Neuron (in vitro differentiated cells): Measurements from ENCODE around the gene SCAMP4.

ENCODE experiments used
- H2AFZ ChIP-seq: one replicate; pipeline ENCODE4 v1.6.1; 2013; ENCODE audit warnings: low read depth, mild to moderate bottlenecking, inconsistent platforms, low read length, moderate library complexity
- H3K27me3 ChIP-seq: one replicate; pipeline ENCODE4 v1.6.1; 2013; ENCODE audit warnings: low read length; ENCODE audit not compliant: insufficient read depth
- H3K36me3 ChIP-seq: one replicate; pipeline ENCODE4 v1.6.1; 2013; ENCODE audit warnings: low read length; ENCODE audit not compliant: insufficient read depth
- H3K4me1 ChIP-seq: one replicate; pipeline ENCODE4 v1.6.1; 2013; ENCODE audit warnings: low read length; ENCODE audit not compliant: insufficient read depth
- H3K4me3 ChIP-seq: 2 replicates; pipeline ENCODE4 v1.5.1; 2013; ENCODE audit warnings: mild to moderate bottlenecking, low read length, moderate library complexity
- H3K9me3 ChIP-seq: one replicate; pipeline ENCODE4 v1.6.1; 2013; ENCODE audit warnings: low read length

The SCAMP4 gene

DNA sequence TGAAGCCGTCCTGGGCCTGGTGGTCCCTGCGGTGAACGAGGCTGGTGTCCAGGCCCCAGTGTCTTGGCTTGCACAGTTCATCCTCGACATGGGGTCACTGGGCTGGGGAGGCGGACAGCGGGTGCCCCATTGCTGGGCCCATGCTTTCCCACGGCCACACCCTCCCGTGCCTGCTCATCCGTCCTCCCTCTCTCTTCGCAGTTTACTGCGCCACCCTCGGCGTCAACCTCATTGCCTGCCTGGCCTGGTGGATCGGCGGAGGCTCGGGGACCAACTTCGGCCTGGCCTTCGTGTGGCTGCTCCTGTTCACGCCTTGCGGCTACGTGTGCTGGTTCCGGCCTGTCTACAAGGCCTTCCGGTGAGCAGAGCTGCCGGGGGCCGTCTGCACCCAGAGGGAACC, 12.7 kb downstream of the SCAMP4 start:
- Histone ChIP-seq H3K4me3 (no peak overlapping the region), H3K27me3 (no peaks in the 10 kb centered on the region), H3K36me3 (peaks cover 62% of the 10 kb centered on the region), H3K9me3 (peaks cover 5% of the 10 kb centered on the region), H2AFZ (no peak overlapping the region), H3K4me1 (peaks cover 2% of the 10 kb centered on the region)

DNA sequence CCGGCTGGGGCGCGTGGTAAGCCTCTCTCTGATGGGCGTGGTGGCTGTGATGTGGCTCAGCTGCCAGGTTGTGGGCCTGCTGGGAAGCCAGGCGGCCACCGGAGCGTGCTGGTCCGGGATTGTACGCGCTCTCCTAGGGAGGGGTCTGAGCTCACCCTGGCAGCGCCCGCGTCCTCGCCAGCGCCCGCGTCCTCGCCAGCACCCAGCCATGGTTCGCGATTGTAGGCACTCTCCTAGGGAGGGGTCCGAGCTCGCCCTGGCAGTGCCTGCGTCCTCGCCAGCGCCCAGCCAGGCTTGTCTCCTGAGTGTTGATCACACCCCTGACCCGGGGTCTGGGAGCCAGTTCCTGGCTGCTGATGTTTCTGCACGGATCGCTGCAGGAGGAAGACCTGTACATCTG, 13.8 kb downstream of the SCAMP4 start:
- no peaks in the 10 kb centered on the region for H3K9me3 ChIP-seq
- H3K4me1 ChIP-seq, result peaks cover 2% of the 10 kb centered on the region
- H3K36me3 ChIP-seq, result peaks cover 59% of the 10 kb centered on the region
- no peak overlapping the region for H2AFZ ChIP-seq
- no peak overlapping the region for H3K4me3 ChIP-seq
- H3K27me3 ChIP-seq, result no peaks in the 10 kb centered on the region

DNA sequence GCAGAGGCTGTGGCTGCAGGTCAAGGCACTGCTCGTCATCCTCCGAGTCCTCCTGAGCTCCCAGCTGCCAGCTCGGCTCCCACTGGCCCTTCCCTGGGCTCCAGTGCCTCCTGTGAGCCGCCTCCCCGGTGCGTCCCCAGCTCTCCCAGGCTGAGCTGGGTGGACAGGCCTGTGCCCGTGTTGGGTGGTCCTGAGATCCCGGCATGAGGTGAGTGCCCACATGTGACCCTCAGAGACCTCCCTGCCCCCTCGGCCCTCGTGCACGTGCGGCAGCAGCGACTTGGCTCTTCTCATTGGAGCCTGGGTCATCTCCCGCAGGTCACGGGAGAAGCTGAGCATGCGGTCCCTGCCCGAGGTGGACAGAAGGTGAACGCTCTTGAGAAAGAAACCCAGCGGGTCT, 15.4 kb downstream of the SCAMP4 start:
- Histone ChIP-seq H2AFZ (no peak overlapping the region), H3K4me3 (no peak overlapping the region), H3K9me3 (no peaks in the 10 kb centered on the region), H3K4me1 (peaks cover 2% of the 10 kb centered on the region), H3K27me3 (no peaks in the 10 kb centered on the region), H3K36me3 (peaks cover 62% of the 10 kb centered on the region)

DNA sequence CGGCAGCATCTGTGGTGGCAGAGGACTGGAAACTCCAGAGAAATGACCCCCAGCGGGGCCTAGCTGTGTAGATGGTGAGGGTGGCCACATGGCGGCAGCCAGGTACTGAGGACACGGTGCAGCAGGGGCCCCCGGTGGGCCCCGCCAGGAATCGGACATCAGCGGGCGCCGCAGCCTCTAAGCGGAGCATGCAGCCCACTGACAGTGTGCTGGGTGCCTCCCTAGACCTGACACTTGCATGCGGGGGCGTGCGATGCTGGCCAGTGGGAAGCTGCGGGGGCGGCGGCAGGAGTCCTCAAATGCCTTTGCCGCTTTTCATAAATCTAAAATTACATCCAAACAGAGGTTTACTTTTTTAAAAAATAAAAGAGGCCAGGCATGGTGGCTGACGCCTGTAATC, 16.1 kb downstream of the SCAMP4 start:
- Histone ChIP-seq H3K4me1 (peaks cover under 1% of the 10 kb centered on the region), H3K36me3 (peaks cover 62% of the 10 kb centered on the region), H3K27me3 (no peaks in the 10 kb centered on the region), H3K9me3 (no peaks in the 10 kb centered on the region), H3K4me3 (no peak overlapping the region), H2AFZ (no peak overlapping the region)

DNA sequence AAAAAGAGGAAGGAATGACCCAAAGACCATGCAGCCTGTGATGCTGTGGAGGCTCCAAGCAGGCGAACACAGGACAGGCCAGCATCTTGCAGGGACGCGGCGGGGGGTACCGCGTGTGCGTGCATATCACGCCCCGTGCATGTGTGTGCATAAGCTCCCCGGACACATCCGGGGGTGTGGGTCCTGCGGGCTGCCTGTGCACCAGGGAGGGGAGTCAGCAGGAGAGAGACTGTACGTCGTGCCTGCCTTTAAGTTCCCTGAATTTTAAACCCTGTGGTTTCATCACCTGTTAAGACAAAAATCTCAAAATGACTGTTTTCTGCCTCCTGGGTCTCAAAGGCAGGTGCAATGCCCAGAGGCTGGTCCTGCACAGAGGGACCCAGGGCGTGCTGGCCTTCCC, 16.6 kb downstream of the SCAMP4 start:
- peaks cover 60% of the 10 kb centered on the region for H3K36me3 ChIP-seq
- H3K9me3 ChIP-seq, result no peaks in the 10 kb centered on the region
- H3K4me1 ChIP-seq, result no peaks in the 10 kb centered on the region
- no peak overlapping the region for H2AFZ ChIP-seq
- no peak overlapping the region for H3K4me3 ChIP-seq
- no peaks in the 10 kb centered on the region for H3K27me3 ChIP-seq

DNA sequence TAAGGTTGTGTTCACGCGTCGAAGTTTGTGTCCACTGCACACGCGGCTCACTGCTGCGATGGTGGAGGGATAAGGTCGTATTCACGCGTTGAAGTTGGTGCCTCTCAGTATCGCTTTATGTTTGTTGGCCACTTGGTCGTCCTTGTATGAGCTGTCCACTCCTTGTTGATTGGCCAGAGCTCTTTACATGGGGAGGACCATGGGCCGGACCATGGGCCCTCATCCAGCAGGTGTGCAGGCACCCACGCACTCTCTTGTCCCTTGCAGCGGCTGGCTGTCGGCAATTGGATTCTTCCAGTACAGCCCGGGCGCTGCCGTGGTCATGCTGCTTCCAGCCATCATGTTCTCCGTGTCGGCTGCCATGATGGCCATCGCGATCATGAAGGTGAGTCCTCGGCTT, 17.6 kb downstream of the SCAMP4 start:
- no peak overlapping the region for H3K4me3 ChIP-seq
- H2AFZ ChIP-seq, result no peak overlapping the region
- peaks cover 52% of the 10 kb centered on the region for H3K36me3 ChIP-seq
- H3K4me1 ChIP-seq, result no peaks in the 10 kb centered on the region
- H3K27me3 ChIP-seq, result no peaks in the 10 kb centered on the region
- H3K9me3 ChIP-seq, result no peaks in the 10 kb centered on the region

DNA sequence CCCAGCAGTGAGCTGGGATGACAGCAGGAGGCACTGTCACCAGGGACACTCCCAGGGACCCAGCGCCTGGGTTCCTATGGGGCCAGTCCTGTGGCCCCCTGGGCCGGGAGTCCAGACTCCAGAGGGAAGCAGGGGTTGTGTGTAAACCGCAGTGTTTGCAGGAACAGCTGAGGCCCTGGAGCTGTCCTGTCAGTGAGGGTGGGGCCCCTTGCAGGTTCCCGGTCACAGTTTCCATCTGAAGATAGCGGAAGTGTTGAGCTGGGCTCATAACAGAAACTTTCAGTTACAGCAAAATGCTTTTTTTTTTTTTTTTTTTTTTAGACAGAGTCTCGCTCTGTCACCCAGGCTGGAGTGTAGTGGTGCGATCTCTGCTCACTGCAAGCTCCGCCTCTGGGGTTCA, 18.1 kb downstream of the SCAMP4 start:
- peaks cover 46% of the 10 kb centered on the region for H3K36me3 ChIP-seq
- H3K4me1 ChIP-seq, result no peaks in the 10 kb centered on the region
- no peak overlapping the region for H3K4me3 ChIP-seq
- H2AFZ ChIP-seq, result no peak overlapping the region
- no peaks in the 10 kb centered on the region for H3K27me3 ChIP-seq
- H3K9me3 ChIP-seq, result no peaks in the 10 kb centered on the region

DNA sequence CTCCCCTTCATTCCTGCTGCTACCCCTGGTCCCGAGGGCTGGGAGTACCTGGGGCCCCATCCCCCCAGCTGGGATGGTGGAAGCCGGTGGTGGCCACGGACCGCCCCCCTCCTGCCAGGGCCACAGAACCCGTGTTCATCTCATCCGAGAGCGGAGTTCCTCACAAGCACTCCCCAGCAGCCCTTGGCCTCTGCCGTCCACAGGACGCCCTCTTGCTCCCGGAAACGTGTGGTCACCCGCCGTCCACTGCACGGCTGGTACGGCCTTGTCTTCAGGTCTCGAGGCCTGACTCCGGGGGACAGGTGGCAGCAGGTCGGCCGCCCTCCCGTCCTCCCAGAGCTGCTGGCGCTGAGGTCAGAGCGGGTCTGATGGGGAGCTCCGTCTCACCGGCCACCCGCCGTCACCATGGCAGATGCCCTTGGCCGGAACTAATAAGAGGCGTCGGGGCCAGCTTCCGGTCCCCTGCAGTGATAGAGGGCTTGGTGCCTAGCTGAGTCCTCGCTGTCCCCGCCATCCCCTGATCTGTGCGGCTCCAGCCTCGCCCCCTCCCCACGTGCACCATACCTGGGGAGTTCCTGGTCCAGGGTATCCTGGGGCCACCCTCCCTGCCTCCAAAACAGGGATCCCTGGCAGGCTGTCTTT, 19.2 kb downstream of the SCAMP4 start:
- Histone ChIP-seq H2AFZ (no peak overlapping the region), H3K4me1 (no peaks in the 10 kb centered on the region), H3K27me3 (no peaks in the 10 kb centered on the region), H3K9me3 (no peaks in the 10 kb centered on the region), H3K36me3 (peaks cover 40% of the 10 kb centered on the region), H3K4me3 (no peak overlapping the region)

DNA sequence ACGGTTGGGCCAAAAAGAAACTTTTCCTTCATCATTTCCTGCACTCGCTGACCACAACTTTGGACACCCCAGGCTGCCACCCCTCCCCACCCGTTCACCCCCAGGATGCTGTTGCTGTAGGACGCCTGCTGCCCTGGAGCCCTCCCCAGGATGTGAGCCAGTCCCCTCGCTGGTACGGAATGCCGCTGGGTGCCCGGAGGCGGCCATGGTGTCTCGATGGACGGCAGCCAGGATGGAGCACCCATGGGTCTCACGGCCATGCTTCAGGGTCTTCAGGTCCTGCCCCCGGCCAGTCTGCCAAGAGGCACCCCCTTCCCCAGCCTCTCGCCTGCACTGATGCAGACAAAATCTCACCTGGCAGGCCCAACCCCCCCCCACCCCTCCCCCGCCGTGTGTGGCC, 20.3 kb downstream of the SCAMP4 start:
- H2AFZ ChIP-seq, result no peak overlapping the region
- peaks cover 34% of the 10 kb centered on the region for H3K36me3 ChIP-seq
- H3K9me3 ChIP-seq, result no peaks in the 10 kb centered on the region
- no peak overlapping the region for H3K4me3 ChIP-seq
- peaks cover 8% of the 10 kb centered on the region for H3K4me1 ChIP-seq
- H3K27me3 ChIP-seq, result no peaks in the 10 kb centered on the region

DNA sequence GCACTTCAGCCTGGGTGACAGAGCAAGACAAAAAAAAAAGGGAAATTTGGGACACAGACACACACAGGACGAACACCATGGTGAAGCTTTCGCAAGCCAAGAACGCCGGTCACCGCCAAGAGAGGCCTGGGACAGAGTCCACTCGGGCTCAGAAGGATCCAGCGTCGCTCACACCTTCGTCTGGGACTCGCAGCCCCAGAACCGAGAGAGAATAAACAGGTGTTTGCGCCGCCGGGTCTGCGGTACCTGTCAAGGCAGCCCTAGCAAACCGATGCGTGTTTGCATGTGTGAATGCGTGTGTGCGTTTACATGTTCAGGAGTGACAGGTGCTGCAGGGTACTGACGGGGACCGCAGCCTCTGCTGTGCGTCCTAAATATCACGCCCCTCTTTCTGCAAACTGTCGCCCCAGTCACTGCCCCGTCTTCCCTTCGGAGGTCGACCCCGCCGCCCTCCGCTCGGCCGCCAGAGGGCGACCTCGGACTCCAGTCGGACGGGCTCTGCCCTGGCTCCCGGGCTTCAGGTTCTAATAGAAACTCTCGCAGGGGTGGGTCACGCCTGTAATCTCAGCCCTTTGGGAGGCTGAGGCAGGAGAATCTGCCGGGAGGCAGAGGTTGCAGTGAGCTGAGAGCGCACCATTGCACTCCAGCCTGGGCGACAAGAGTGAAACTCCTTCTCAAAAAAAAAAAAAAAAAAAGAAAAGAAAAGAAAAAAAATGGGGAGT, 24.0 kb downstream of the SCAMP4 start:
- Histone ChIP-seq H3K4me1 (peaks cover 8% of the 10 kb centered on the region), H3K27me3 (no peaks in the 10 kb centered on the region), H2AFZ (no peak overlapping the region), H3K4me3 (no peak overlapping the region), H3K36me3 (peaks cover 6% of the 10 kb centered on the region), H3K9me3 (no peaks in the 10 kb centered on the region)

DNA sequence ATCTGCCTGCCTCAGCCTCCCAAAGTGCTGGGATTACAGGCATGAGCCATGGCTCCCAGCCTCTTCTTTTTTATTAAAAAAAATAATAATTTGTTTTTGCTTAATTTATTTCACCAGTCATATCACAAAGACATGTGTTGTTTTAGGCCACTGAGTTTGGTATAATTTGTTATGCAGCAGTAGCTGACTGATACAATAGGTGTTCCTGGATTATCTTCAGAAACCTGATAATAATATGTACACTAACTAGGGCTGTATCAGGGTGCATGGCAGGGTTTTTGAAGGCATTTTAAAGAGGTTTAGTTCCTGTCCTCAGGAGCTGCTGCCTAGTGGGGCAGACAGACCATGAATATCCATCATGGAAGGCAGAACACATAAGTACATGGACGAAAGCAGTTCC, 26.2 kb downstream of the SCAMP4 start:
- peaks cover 8% of the 10 kb centered on the region for H3K4me1 ChIP-seq
- no peaks in the 10 kb centered on the region for H3K36me3 ChIP-seq
- H3K9me3 ChIP-seq, result peaks cover 5% of the 10 kb centered on the region
- no peak overlapping the region for H2AFZ ChIP-seq
- H3K4me3 ChIP-seq, result no peak overlapping the region
- no peaks in the 10 kb centered on the region for H3K27me3 ChIP-seq

DNA sequence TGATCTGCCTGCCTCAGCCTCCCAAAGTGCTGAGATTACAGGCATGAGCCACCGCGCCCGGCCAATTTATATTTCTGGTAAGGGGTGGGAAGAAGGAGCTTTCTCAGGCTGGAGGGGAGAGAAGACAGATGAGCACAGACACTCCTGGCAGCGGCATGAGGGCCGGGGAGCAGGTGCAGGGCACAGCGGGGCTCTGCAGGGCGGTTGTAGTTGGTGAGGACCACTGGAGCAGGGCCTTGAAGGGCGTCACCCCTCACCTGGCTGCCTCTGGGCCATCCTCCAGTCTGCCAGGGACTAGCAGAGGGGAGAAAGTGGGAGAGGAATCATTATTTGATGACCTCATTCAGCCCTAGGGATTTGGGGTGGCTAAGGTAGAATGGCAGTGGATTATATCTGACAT, 27.2 kb downstream of the SCAMP4 start:
- H3K9me3 ChIP-seq, result peaks cover 5% of the 10 kb centered on the region
- no peaks in the 10 kb centered on the region for H3K27me3 ChIP-seq
- no peaks in the 10 kb centered on the region for H3K36me3 ChIP-seq
- H3K4me1 ChIP-seq, result peaks cover 8% of the 10 kb centered on the region
- no peak overlapping the region for H3K4me3 ChIP-seq
- no peak overlapping the region for H2AFZ ChIP-seq

DNA sequence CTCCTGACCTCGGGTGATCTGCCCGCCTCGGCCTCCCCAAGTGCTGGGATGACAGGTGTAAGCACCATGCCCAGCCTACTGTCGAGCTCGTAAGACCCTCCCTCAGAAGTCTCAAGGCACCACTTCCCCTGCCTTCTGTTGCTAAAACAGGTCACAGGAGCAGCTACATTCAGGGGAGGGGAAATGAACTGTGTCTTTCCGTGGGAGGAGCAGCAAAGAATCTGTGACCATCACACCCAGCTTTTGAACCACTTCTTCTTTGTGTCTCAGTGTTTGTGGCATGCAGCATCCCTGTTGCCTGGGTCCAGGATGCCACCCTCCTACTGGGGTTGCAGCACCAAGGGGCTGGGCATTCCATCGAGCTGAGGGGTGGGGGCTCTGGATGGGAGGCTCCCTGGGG, 28.0 kb downstream of the SCAMP4 start:
- H3K4me1 ChIP-seq, result peaks cover 8% of the 10 kb centered on the region
- no peaks in the 10 kb centered on the region for H3K36me3 ChIP-seq
- H2AFZ ChIP-seq, result no peak overlapping the region
- peaks cover 5% of the 10 kb centered on the region for H3K9me3 ChIP-seq
- no peaks in the 10 kb centered on the region for H3K27me3 ChIP-seq
- H3K4me3 ChIP-seq, result no peak overlapping the region

DNA sequence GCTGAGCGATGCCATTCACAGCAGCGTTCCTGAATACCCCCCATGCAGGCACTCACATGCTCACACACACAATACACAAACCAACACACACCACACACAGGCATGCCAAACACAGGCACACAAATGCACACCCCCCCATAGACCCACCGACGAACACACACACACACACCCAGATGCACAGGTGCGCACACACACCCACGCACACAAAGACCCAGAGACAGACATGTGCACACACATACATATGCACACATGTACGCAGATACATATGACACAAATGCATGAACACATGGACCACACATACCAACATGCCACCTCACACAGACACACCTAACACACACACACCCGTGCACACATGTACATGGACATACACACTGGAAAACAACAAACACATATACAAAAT, 28.7 kb downstream of the SCAMP4 start:
- peaks cover 5% of the 10 kb centered on the region for H3K9me3 ChIP-seq
- H3K36me3 ChIP-seq, result no peaks in the 10 kb centered on the region
- no peaks in the 10 kb centered on the region for H3K27me3 ChIP-seq
- H2AFZ ChIP-seq, result no peak overlapping the region
- peaks cover 8% of the 10 kb centered on the region for H3K4me1 ChIP-seq
- no peak overlapping the region for H3K4me3 ChIP-seq
